ENCODE data around the gene GPR158. TPM values are rescaled to one million over a fixed set of nuclear protein-coding genes. Genes with fewer than 3 reads are reported as not detected.

GPR158 gene
- total and polyA plus RNA-seq, 2 donors from 2014 or later: 0.09 to 0.22 TPM

- H3K27me3 ChIP-seq (ENCODE audit: control insufficient read depth, insufficient read depth, low read length): peaks cover 20% of the 10 kb centered on the region
Observed at GRCh38 chr10:25177093-25177753, 2.4 kb downstream of the GPR158 start.

GRCh38 chr10:25177754-25178135 is 2.9 kb downstream of the GPR158 start:
- TF ChIP-seq CTCF (IDR thresholded peaks at IDR 0.05; ENCODE audit: borderline replicate concordance, extremely low read depth, insufficient read depth): no peak
- Histone ChIP-seq H3K9ac (ENCODE audit: low read length in 3 of 3) (no peak overlapping the region), H3K4me1 (ENCODE audit: control insufficient read depth in 2 of 3, insufficient read depth in 2 of 3, low read depth in 1 of 3, low read length in 3 of 3) (peaks cover 0 to 5% (median 0%) of the 10 kb centered on the region in 3 donors), H3K36me3 (ENCODE audit: control insufficient read depth in 2 of 3, insufficient read depth in 3 of 3, low read length in 3 of 3) (no peaks in the 10 kb centered on the region), H3K27me3 (ENCODE audit: control insufficient read depth, insufficient read depth, low read length) (peaks cover 20% of the 10 kb centered on the region), H3K4me3 (ENCODE audit: low read length in 3 of 3) (no peak overlapping the region), H3K27ac (ENCODE audit: low read depth in 2 of 2, low read length in 2 of 2) (no peak overlapping the region), H3K9me3 (ENCODE audit: control insufficient read depth in 2 of 3, insufficient read depth in 1 of 3, low read length in 3 of 3) (no peaks in the 10 kb centered on the region)
- DNase-seq: no peak
- FAIRE-seq: no peak
- intact Hi-C loops (cut with DNase I): no loop called here

More at GRCh38 chr10:25177093-25177753, 2.4 kb downstream of the GPR158 start:
- no peak overlapping the region for H3K4me3 ChIP-seq (ENCODE audit: low read length in 3 of 3)
- intact Hi-C loops (cut with DNase I): no loop called here
- H3K27ac ChIP-seq (ENCODE audit: low read depth in 2 of 2, low read length in 2 of 2): no peak overlapping the region
- no peaks in the 10 kb centered on the region for H3K36me3 ChIP-seq (ENCODE audit: control insufficient read depth in 2 of 3, insufficient read depth in 3 of 3, low read length in 3 of 3)
- no peaks in the 10 kb centered on the region for H3K9me3 ChIP-seq (ENCODE audit: control insufficient read depth in 2 of 3, insufficient read depth in 1 of 3, low read length in 3 of 3)
- H3K4me1 ChIP-seq (ENCODE audit: control insufficient read depth in 2 of 3, insufficient read depth in 2 of 3, low read depth in 1 of 3, low read length in 3 of 3): peaks cover 0 to 5% (median 0%) of the 10 kb centered on the region in 3 donors
- FAIRE-seq (no peak), DNase-seq (no peak)
- no peak for TF ChIP-seq CTCF (IDR thresholded peaks at IDR 0.05; ENCODE audit: borderline replicate concordance, extremely low read depth, insufficient read depth)
- H3K9ac ChIP-seq (ENCODE audit: low read length in 3 of 3): no peak overlapping the region

GRCh38 chr10:25178411-25178810 is 3.6 kb downstream of the GPR158 start:
- Histone ChIP-seq H3K36me3 (ENCODE audit: control insufficient read depth in 2 of 3, insufficient read depth in 3 of 3, low read length in 3 of 3) (no peaks in the 10 kb centered on the region), H3K9me3 (ENCODE audit: control insufficient read depth in 2 of 3, insufficient read depth in 1 of 3, low read length in 3 of 3) (no peaks in the 10 kb centered on the region), H3K27ac (ENCODE audit: low read depth in 2 of 2, low read length in 2 of 2) (no peak overlapping the region), H3K4me3 (ENCODE audit: low read length in 3 of 3) (no peak overlapping the region), H3K4me1 (ENCODE audit: control insufficient read depth in 2 of 3, insufficient read depth in 2 of 3, low read depth in 1 of 3, low read length in 3 of 3) (peaks cover 0 to 5% (median 0%) of the 10 kb centered on the region in 3 donors), H3K27me3 (ENCODE audit: control insufficient read depth, insufficient read depth, low read length) (peaks cover 20% of the 10 kb centered on the region), H3K9ac (ENCODE audit: low read length in 3 of 3) (no peak overlapping the region)
- TF ChIP-seq CTCF (IDR thresholded peaks at IDR 0.05; ENCODE audit: borderline replicate concordance, extremely low read depth, insufficient read depth): no peak
- intact Hi-C loops (cut with DNase I): no loop called here
- no peak for FAIRE-seq
- DNase-seq: no peak
